Endothelial cell of umbilical vein (primary cell): ENCODE data around the gene CCDC167. TPM values are rescaled to one million over a fixed set of nuclear protein-coding genes. Genes with fewer than 3 reads are reported as not detected.

Experiments used
- BruUV-seq: library from RNA; stranded (reverse); fragments of 400-500 nt; replicated peaks from 2 replicates; lab custom pipeline; 2021; lab: Mats Ljungman, UMichigan
- CTCF ChIA-PET: fragments of 300-600, 350-600 bp; sonication (Branson Sonifier 250); formaldehyde crosslinking; loops from one replicate; lab custom pipeline; 2021; ENCODE audit warnings: antibody characterized with exemption, inconsistent platforms; lab: Charles Lee
- POLR2A ChIA-PET: fragments of 300-600, 350-600 bp; sonication (Branson Sonifier 250); formaldehyde crosslinking; loops from one replicate; lab custom pipeline; 2021; ENCODE audit warnings: antibody characterized with exemption, inconsistent platforms; lab: Charles Lee
- DNase-seq: peaks from one replicate; pipeline ENCODE4 v3.0.0-alpha.2; 2011; ENCODE audit warnings: low read depth, low spot score
- FAIRE-seq: peaks from 2 replicates; lab custom pipeline; 2011; peaks lifted over from hg19 to GRCh38; lab: Jason Lieb, UNC
- H2AFZ ChIP-seq: 2 replicates; pipeline ENCODE4 v1.6.0; 2012; ENCODE audit warnings: low read depth, low read length, control low read depth, inconsistent platforms
- H3K27ac ChIP-seq: 2 replicates; pipeline ENCODE4 v1.5.1; 2011; ENCODE audit warnings: low read depth, mild to moderate bottlenecking, control low read depth, low read length, moderate library complexity; ENCODE audit not compliant: insufficient read depth
- H3K27me3 ChIP-seq, 2 experiments: 2 replicates each; pipeline versions ENCODE4 v1.6.0 to v1.6.1; 2011; ENCODE audit warnings: low read length in 2 of 2, mixed read lengths in 1 of 2; ENCODE audit not compliant: control insufficient read depth in 2 of 2, insufficient read depth in 2 of 2
- H3K36me3 ChIP-seq, 2 experiments: 2 replicates in 1 of 2; 3 replicates in 1 of 2; pipeline ENCODE4 v1.5.1; 2011; ENCODE audit warnings: low read length in 2 of 2, mild to moderate bottlenecking in 1 of 2, moderate library complexity in 1 of 2; ENCODE audit not compliant: control insufficient read depth in 2 of 2, insufficient read depth in 2 of 2; ENCODE audit errors: extremely low read depth in 1 of 2
- H3K4me1 ChIP-seq: 3 replicates; pipeline ENCODE4 v1.5.1; 2011; ENCODE audit warnings: mild to moderate bottlenecking, low read length; ENCODE audit not compliant: control insufficient read depth, insufficient read depth; ENCODE audit errors: extremely low read depth
- H3K4me2 ChIP-seq: 2 replicates; pipeline ENCODE4 v1.6.1; 2011; ENCODE audit warnings: low read length, control low read depth, mixed read lengths; ENCODE audit not compliant: insufficient read depth
- H3K4me3 ChIP-seq, 3 experiments: fragments of 200-600 bp in 1 of 3; sonication (generic), shearing (Covaris generic) in 1 of 3; replicated peaks in 1 of 3; 2 replicates each; pipeline ENCODE4 v1.5.1; 2011 to 2016; ENCODE audit warnings: control low read depth in 3 of 3, low read length in 3 of 3, mild to moderate bottlenecking in 2 of 3, inconsistent platforms in 1 of 3, low read depth in 1 of 3, moderate library complexity in 1 of 3; ENCODE audit not compliant: insufficient read depth in 1 of 3
- H3K79me2 ChIP-seq: 2 replicates; pipeline ENCODE4 v1.6.0; 2012; ENCODE audit warnings: low read length, inconsistent platforms; ENCODE audit not compliant: control insufficient read depth, insufficient read depth
- H3K9ac ChIP-seq: replicated peaks from 2 replicates; pipeline ENCODE3; 2011; ENCODE audit warnings: low read length, control low read depth; ENCODE audit not compliant: insufficient read depth; ENCODE audit errors: extremely low read depth
- H3K9me1 ChIP-seq: replicated peaks from 3 replicates; pipeline ENCODE4 v1.6.0; 2011; ENCODE audit warnings: mild to moderate bottlenecking, low read length; ENCODE audit not compliant: control insufficient read depth, insufficient read depth; ENCODE audit errors: extremely low read depth
- H3K9me3 ChIP-seq: replicated peaks from 2 replicates; pipeline ENCODE4 v1.5.1; 2012; ENCODE audit warnings: low read length, inconsistent platforms; ENCODE audit not compliant: control insufficient read depth, insufficient read depth
- H4K20me1 ChIP-seq: replicated peaks from 2 replicates; pipeline ENCODE3; 2011; ENCODE audit warnings: mild to moderate bottlenecking, low read length; ENCODE audit not compliant: control insufficient read depth, insufficient read depth; ENCODE audit errors: extremely low read depth
- EZH2 ChIP-seq: IDR thresholded peaks from 2 replicates; pipeline ENCODE4 v1.6.1; 2012; ENCODE audit warnings: borderline replicate concordance, low read depth, mild to moderate bottlenecking, moderate library complexity, low read length, inconsistent platforms; ENCODE audit not compliant: severe bottlenecking
- FOS ChIP-seq: IDR thresholded peaks from 2 replicates; pipeline ENCODE4 v1.6.1; 2011; ENCODE audit warnings: mild to moderate bottlenecking, low read length, moderate library complexity, borderline replicate concordance; ENCODE audit not compliant: insufficient read depth
- GATA2 ChIP-seq: IDR thresholded peaks from 2 replicates; pipeline ENCODE4 v1.7.0; 2011; ENCODE audit warnings: low read depth, mild to moderate bottlenecking, moderate library complexity, mixed read lengths, low read length; ENCODE audit not compliant: insufficient read length, insufficient read depth
- JUN ChIP-seq: IDR thresholded peaks from 2 replicates; pipeline ENCODE4 v1.6.1; 2011; ENCODE audit warnings: borderline replicate concordance, low read depth; ENCODE audit not compliant: insufficient read length, insufficient read depth
- MAX ChIP-seq: IDR thresholded peaks from 2 replicates; pipeline ENCODE4 v1.6.1; 2011; ENCODE audit not compliant: insufficient read depth, insufficient read length
- MYC ChIP-seq: IDR thresholded peaks from one replicate; pipeline ENCODE4 v1.6.1; 2011; ENCODE audit warnings: mild to moderate bottlenecking, low read depth, low read length
- POLR2A ChIP-seq: IDR thresholded peaks from 2 replicates; pipeline ENCODE4 v1.6.1; 2012; ENCODE audit warnings: low read depth, mild to moderate bottlenecking, control low read depth, low read length
- POLR2AphosphoS5 ChIP-seq: IDR thresholded peaks from 2 replicates; pipeline ENCODE4 v1.6.1; 2012; ENCODE audit warnings: low read depth, mild to moderate bottlenecking, control low read depth, low read length, moderate library complexity; ENCODE audit not compliant: insufficient read depth
- dilution Hi-C: fragments of 300-500 bp; cut with MboI; formaldehyde crosslinking; loops from one replicate; pipeline ENCODE4 v1.15.0; 2019; ENCODE audit warnings: low sequenced_read_pairs; ENCODE audit not compliant: extremely low pct_ligation_motif_present
- intact Hi-C: fragments of 100-400 bp; cut with micrococcal nuclease; formaldehyde crosslinking; loops from one replicate; pipeline ENCODE4 v1.10.0; 2022
- polyA plus RNA-seq, 4 experiments: library from polyadenylated mRNA; depleted of rRNA in 3 of 4; stranded (reverse) in 3 of 4; unstranded in 1 of 4; fragments of >200 nt; gene quantifications; 2 replicates each; pipeline versions ENCODE4 v1.2.1 to v1.2.3, GENCODE V29; 2011 to 2012; ENCODE audit warnings: missing spikeins in 1 of 4
- total RNA-seq: library from RNA; stranded (reverse); gene quantifications from 2 replicates; pipeline ENCODE4 v1.2.3, GENCODE V29; 2021
- TF ChIP-seq, protein P1 (sequence below), 2 donors: IDR thresholded peaks; 1 replicate in 1 of 2; 2 replicates in 1 of 2; pipeline ENCODE4 v1.5.1; 2011; ENCODE audit warnings: low read length in 2 of 2, mild to moderate bottlenecking in 2 of 2, moderate library complexity in 2 of 2, control low read depth in 1 of 2, inconsistent platforms in 1 of 2, low read depth in 1 of 2; ENCODE audit not compliant: insufficient read depth in 1 of 2; ENCODE audit errors: extremely low read depth in 1 of 2

CCDC167 gene
- total and polyA plus RNA-seq, 2 donors (not counting 3 experiments of a cell fraction or from before 2014, with no cell fraction given) = 46.6 to 105 TPM

DNA sequence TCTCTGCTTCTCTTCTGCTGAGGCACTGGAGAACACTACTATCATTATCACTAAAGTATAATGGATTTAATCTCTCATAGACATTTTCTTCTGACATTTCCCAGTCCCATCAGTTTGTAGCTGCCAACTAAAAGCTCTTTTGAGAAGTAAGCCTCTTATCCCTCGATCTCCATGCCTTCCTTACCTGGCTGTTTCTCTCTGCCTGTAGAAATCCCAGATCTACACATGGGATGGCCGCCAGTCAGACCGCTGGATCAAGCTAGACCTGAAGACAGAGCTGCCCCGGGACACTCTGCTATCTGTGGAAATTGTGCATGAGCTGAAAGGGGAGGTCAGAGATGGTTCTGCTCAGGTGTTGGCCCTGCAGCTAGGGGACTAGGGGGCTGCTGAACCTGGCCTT lies 25.4 kb downstream of the CCDC167 start:
- CTCF ChIA-PET = no interaction called here
- H3K4me3 ChIP-seq = no peak overlapping the region
- TF ChIP-seq POLR2A (no peak), JUN (no peak)
- H4K20me1 ChIP-seq = no peaks in the 10 kb centered on the region
- H3K9me3 ChIP-seq = no peaks in the 10 kb centered on the region
- H3K36me3 ChIP-seq = peaks cover 12 to 54% of the 10 kb centered on the region in 2 experiments
- no peak overlapping the region for H2AFZ ChIP-seq
- no peaks in the 10 kb centered on the region for H3K4me1 ChIP-seq
- POLR2A ChIA-PET = no interaction called here
- no peaks in the 10 kb centered on the region for H3K9me1 ChIP-seq
- BruUV-seq = no TSS peak
- no peak overlapping the region for H3K4me2 ChIP-seq
- dilution Hi-C loops = no loop called here
- intact Hi-C loops = no loop called here
- H3K9ac ChIP-seq = no peak overlapping the region
- H3K27ac ChIP-seq = no peak overlapping the region
- FAIRE-seq (no peak), DNase-seq (no peak)
- no peaks in the 10 kb centered on the region for H3K79me2 ChIP-seq
- H3K27me3 ChIP-seq = no peaks in the 10 kb centered on the region

- FAIRE-seq (peak; percentile 63), DNase-seq (peak; percentile 88)
- ChIA-PET CTCF (interaction anchor here (0.9 to 1.8 kb wide), 4 partner anchors 12 to 108 kb away, joined by 3 to 8 read pairs (median 4); no protein-coding TSS in a partner anchor), POLR2A (interaction anchor here (0.9 kb wide), 1 partner anchor 74 kb away, joined by 3 read pairs; no protein-coding TSS in a partner anchor)
- H3K36me3 ChIP-seq = peaks cover 12 to 46% of the 10 kb centered on the region in 2 experiments
- dilution Hi-C loops = no loop called here
- no TSS peak for BruUV-seq
- no peaks in the 10 kb centered on the region for H3K4me1 ChIP-seq
- H4K20me1 ChIP-seq = no peaks in the 10 kb centered on the region
- no peak overlapping the region for H2AFZ ChIP-seq
- no peaks in the 10 kb centered on the region for H3K9me1 ChIP-seq
- no peak overlapping the region for H3K4me2 ChIP-seq
- H3K27me3 ChIP-seq = no peaks in the 10 kb centered on the region
- no peak overlapping the region for H3K4me3 ChIP-seq
- no peak overlapping the region for H3K27ac ChIP-seq
- intact Hi-C loops = no loop called here
- H3K79me2 ChIP-seq = no peaks in the 10 kb centered on the region
- H3K9me3 ChIP-seq = no peaks in the 10 kb centered on the region
- no peak for TF ChIP-seq GATA2
- TF ChIP-seq POLR2AphosphoS5 = no peak
- TF ChIP-seq JUN = no peak
- TF ChIP-seq, protein P1, sequence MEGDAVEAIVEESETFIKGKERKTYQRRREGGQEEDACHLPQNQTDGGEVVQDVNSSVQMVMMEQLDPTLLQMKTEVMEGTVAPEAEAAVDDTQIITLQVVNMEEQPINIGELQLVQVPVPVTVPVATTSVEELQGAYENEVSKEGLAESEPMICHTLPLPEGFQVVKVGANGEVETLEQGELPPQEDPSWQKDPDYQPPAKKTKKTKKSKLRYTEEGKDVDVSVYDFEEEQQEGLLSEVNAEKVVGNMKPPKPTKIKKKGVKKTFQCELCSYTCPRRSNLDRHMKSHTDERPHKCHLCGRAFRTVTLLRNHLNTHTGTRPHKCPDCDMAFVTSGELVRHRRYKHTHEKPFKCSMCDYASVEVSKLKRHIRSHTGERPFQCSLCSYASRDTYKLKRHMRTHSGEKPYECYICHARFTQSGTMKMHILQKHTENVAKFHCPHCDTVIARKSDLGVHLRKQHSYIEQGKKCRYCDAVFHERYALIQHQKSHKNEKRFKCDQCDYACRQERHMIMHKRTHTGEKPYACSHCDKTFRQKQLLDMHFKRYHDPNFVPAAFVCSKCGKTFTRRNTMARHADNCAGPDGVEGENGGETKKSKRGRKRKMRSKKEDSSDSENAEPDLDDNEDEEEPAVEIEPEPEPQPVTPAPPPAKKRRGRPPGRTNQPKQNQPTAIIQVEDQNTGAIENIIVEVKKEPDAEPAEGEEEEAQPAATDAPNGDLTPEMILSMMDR (IDR thresholded peaks at IDR 0.05; ENCODE audit: extremely low read depth in 1 of 2, insufficient read depth in 1 of 2, low read depth in 1 of 2, low read length in 2 of 2) = no peak
- TF ChIP-seq FOS = no peak
- TF ChIP-seq EZH2 = no peak
- no peak for TF ChIP-seq POLR2A
- no peak for TF ChIP-seq MYC
- no peak for TF ChIP-seq MAX
- H3K9ac ChIP-seq = no peak overlapping the region
Measured at GRCh38 chr6:37473364-37474095, 26.2 kb downstream of the CCDC167 start.
